Erythroblast (primary cell): ENCODE data around the gene TCERG1L.

ENCODE experiments used
- GATA1 ChIP-seq: IDR thresholded peaks from 2 replicates; pipeline ENCODE4 v1.6.1; 2011; ENCODE audit warnings: low read depth, mild to moderate bottlenecking, control low read depth, low read length, moderate library complexity
- POLR2A ChIP-seq: IDR thresholded peaks from 2 replicates; pipeline ENCODE4 v1.6.1; 2011; ENCODE audit warnings: mild to moderate bottlenecking, low read length

GRCh38 chr10:131186547-131187253 lies 124.8 kb downstream of the TCERG1L start:
- TF ChIP-seq POLR2A (no peak), GATA1 (no peak)
